GM13976 (cell line): ENCODE data around the gene ST7L.
"Not testable (repeated sequence)": the region's sequence is repeated elsewhere in the genome, so short reads cannot be mapped to it uniquely, and the experiment has no call there.

Source experiments
- DNase-seq: peaks from one replicate; pipeline ENCODE4 v3.0.0; 2012; ENCODE audit warnings: low spot score
- CTCF ChIP-seq: IDR thresholded peaks from 2 replicates; pipeline ENCODE4 v1.5.1; 2012; ENCODE audit warnings: borderline replicate concordance, mild to moderate bottlenecking; ENCODE audit not compliant: insufficient read depth; ENCODE audit errors: extremely low read depth, missing control alignments, control extremely low read depth
- in situ Hi-C: fragments of 300-500 bp; cut with MboI; formaldehyde crosslinking; loops from one replicate; pipeline ENCODE4 v1.12.0; 2022; ENCODE audit warnings: low sequenced_read_pairs, mixed read lengths, inconsistent platforms; ENCODE audit not compliant: unreplicated experiment

Gene ST7L

GRCh38 chr1:112629256-112629655, 10.3 kb upstream of the ST7L start:
- no peak for DNase-seq
- no peak for TF ChIP-seq CTCF
- in situ Hi-C loops = no loop called here

- no peak for DNase-seq
- no peak for TF ChIP-seq CTCF
- in situ Hi-C loops = no loop called here
Observed at GRCh38 chr1:112628516-112628915, 9.6 kb upstream of the ST7L start.

- TF ChIP-seq CTCF = no peak
- in situ Hi-C loops = no loop called here
- no peak for DNase-seq
Observed at GRCh38 chr1:112626887-112627286, 7.9 kb upstream of the ST7L start.

GRCh38 chr1:112626193-112626592, 7.3 kb upstream of the ST7L start:
- no peak for DNase-seq
- in situ Hi-C loops = no loop called here
- no peak for TF ChIP-seq CTCF

GRCh38 chr1:112625696-112626095, 6.8 kb upstream of the ST7L start:
- no peak for DNase-seq
- in situ Hi-C loops = no loop called here
- TF ChIP-seq CTCF = no peak

- in situ Hi-C loops = not testable (repeated sequence)
Observed at GRCh38 chr1:112624493-112624892, 5.6 kb upstream of the ST7L start.

GRCh38 chr1:112620377-112620695, 1.4 kb upstream of the ST7L start:
- no peak for DNase-seq
- in situ Hi-C loops = no loop called here
- no peak for TF ChIP-seq CTCF

More at GRCh38 chr1:112624493-112624892, 5.6 kb upstream of the ST7L start:
- DNase-seq = not testable (repeated sequence)
